ENCODE data around the gene FGD1. TPM values are rescaled to one million over a fixed set of nuclear protein-coding genes. Genes with fewer than 3 reads are reported as not detected.

Gene FGD1
- total RNA-seq: 11.2 and 12.9 TPM in 2 replicates

DNA sequence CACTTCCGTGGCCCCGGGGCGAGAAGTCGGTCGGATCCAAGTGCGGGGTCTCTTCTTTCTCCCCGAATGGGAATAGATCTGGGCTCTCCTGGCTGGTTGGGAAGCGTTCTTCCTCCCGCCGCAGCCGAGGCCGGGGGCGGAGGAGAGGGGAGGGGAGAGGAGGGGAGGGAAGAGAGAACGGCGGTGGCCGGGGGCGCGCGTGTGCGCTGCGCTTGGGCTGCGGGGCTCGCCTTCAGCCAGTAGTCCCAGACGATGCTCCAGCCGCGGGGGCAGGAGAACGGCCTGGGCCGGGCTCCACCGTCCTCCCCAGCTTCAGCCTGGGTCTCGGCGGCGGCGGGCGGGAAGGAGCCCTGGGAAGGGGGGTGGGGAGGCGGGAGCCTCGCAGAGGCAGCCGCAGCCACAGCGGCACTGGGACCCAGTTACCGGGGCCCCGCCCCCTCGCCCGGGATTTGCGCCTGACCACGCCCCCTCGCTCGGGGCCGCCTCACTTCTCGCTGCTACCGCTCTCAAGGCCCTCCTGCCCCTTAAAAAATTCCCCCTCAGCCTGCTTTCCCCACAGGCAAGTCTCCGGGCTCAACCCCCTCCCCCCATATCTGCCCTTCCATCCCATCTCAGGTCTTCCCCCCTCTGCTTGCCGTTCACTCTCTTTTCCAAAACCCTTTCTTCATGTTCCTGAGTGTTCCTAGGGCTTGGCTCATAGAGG lies at the start of gene FGD1:
FGD1 (minus strand) TSS at position 421 of the 703 bp plus-strand sequence. CDS start 802 bp downstream, outside the sequence.

DNA sequence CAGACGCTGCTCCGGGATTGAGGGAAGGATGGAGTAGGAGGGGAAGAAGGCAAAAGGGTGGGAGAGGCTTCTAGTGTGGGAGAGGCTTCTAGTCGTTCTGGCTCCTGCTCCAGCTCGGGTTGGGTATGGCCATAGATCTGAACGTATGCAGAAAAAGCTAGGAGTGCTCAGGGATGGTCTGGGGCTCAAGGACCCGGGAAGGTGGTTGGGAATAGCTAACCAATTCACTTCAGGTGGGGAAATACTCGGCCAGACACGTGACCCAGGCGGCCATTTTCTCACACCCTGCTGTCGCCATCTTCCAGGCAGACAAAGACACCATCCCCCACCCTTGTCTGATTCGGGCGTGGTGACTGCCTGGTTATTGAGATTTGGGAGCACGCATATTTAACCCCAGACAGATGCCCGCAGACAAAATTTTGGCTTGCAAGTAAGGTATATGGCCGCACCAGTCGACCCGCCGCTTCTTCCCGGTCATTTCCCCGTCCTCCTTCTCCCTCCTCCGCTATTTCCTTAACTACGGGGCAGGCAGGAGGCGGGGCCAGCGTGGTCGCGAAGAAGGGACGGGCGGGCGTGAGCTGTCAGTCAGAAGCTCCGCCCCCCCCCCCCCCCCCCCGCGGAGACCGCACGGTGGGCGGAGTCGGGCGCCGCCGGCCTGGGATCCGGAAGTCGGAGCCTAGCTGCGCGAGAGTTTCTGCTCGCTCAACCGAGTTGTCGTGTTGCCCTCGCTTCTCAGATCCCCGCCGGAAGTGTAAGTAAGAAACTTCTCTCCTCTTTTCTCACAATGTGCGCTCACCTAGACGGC lies 33.7 kb upstream of the FGD1 start, which contains the start of gene GNL3L:
GNL3L (plus strand) TSS at position 668 of the 805 bp plus-strand sequence. CDS start 2,348 bp downstream, outside the sequence.

DNA sequence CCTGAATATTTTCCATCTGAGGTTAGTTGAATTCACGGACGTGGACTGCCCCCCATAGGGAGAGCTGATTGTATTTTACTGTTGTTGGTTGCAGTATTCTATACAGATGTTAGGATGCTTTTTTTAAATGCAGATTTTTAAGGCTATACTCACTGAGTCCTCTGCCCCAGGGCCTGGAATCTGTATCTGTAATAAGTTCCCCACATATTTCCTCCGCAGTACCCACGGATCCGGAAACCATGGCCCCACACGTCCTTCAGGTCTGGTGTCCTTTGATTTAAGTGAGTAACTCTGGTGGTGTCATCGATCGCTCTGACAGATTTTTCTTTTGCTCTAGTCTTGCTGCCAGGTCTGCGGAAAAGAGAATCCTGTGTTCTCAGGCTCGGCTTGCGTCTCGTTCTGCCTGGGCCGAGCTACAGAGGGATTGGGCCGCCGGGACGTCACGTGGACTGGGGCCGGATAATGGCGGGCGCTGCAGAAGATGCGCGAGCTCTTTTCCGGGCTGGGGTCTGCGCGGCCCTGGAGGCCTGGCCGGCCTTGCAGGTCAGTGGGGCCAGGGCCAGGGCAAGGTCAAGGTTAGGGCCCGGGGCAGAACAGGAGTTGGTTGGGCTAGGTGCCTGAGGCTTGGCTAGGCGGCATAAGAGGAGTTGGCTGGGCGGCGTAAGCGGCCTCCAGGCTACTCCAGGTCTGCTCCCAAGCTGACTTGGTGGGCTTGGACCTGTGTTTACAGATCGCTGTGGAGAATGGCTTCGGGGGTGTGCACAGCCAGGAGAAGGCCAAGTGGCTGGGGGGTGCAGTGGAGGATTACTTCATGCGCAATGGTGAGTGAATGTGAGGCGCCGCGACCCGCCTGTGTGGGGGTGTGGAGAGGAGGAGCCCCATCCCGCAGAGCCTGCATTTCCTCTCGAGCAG lies 55.8 kb downstream of the FGD1 start, which contains the start of gene TSR2:
TSR2 (plus strand) TSS at position 445 of the 912 bp plus-strand sequence; CDS start at position 463, 18 bp downstream.

Other genes starting within 250 kb of the FGD1 start
- gene WNK3, start 138.2 kb downstream of the FGD1 start, total RNA-seq: 0.18 TPM in 1 of 2 replicates, not detected in the other
- gene TSR2, start 55.8 kb downstream of the FGD1 start, total RNA-seq: 9.8 and 12.8 TPM in 2 replicates
- gene GNL3L, start 34.0 kb upstream of the FGD1 start, total RNA-seq: 14.5 and 21.6 TPM in 2 replicates